K562 (cell line): Measurements from ENCODE around the gene IFI6. TPM values are rescaled to one million over a fixed set of nuclear protein-coding genes. Genes with fewer than 3 reads are reported as not detected.
A peak's percentile ranks its signal among the peaks of the same experiment; 100 is the strongest.

Experiments used
- ARNT ChIP-seq, 2 experiments: fragments of 450-650 bp; IDR thresholded peaks; 2 replicates each; pipeline ENCODE4 v1.6.1; 2016; ENCODE audit warnings: mild to moderate bottlenecking in 1 of 2
- CBFA2T2 ChIP-seq: fragments of 450-650 bp; conservative IDR thresholded peaks from 2 replicates; pipeline ENCODE4 v1.6.1; 2017; ENCODE audit warnings: mild to moderate bottlenecking
- CHD2 ChIP-seq: IDR thresholded peaks from 2 replicates; pipeline ENCODE4 v1.6.1; 2011; ENCODE audit warnings: low read depth, low read length
- CSDE1 ChIP-seq, 2 experiments: fragments of 450-650 bp; IDR thresholded peaks; 2 replicates each; pipeline ENCODE4 v1.6.1; 2016; ENCODE audit warnings: mild to moderate bottlenecking in 1 of 2
- CTCF ChIP-seq, 3 experiments: IDR thresholded peaks in 2 of 3; conservative IDR thresholded peaks in 1 of 3; 2 replicates each; pipeline ENCODE4 v1.5.1; 2011 to 2012; ENCODE audit warnings: low read length in 3 of 3, mild to moderate bottlenecking in 3 of 3, control low read depth in 2 of 3, improper control_type of control experiment in 1 of 3, inconsistent platforms in 1 of 3, low read depth in 1 of 3, mixed read lengths in 1 of 3, moderate library complexity in 1 of 3; ENCODE audit not compliant: insufficient read depth in 2 of 3
- FOXK2 ChIP-seq, 2 experiments: fragments of 450-650 bp; IDR thresholded peaks in 1 of 2; conservative IDR thresholded peaks in 1 of 2; 2 replicates each; pipeline ENCODE4 v1.6.1; 2016; ENCODE audit warnings: low read depth in 2 of 2, mild to moderate bottlenecking in 1 of 2
- FOXP4 ChIP-seq: sonication (generic); formaldehyde crosslinking; IDR thresholded peaks from 2 replicates; pipeline ENCODE4 v1.8.0; 2022; ENCODE audit warnings: mild to moderate bottlenecking, missing genetic modification reagents, borderline replicate concordance
- KLF13 ChIP-seq: fragments of 450-650 bp; IDR thresholded peaks from 2 replicates; pipeline ENCODE4 v1.6.1; 2016; ENCODE audit warnings: missing genetic modification characterization, low read depth, mild to moderate bottlenecking, missing compliant biosample characterization, moderate library complexity, borderline replicate concordance
- MYC ChIP-seq, 2 experiments: fragments of 250-450 bp in 1 of 2; sonication (Bioruptor Pico) in 1 of 2; IDR thresholded peaks; 2 replicates each; pipeline versions ENCODE4 v1.5.1 to v1.6.1; 2012 to 2021; ENCODE audit warnings: low read depth in 2 of 2, borderline replicate concordance in 1 of 2, improper control_type of control experiment in 1 of 2, low read length in 1 of 2, mild to moderate bottlenecking in 1 of 2, moderate library complexity in 1 of 2
- RB1 ChIP-seq: fragments of 450-650 bp; IDR thresholded peaks from 2 replicates; pipeline ENCODE4 v1.6.1; 2017; ENCODE audit warnings: low read depth, mild to moderate bottlenecking
- TRIM24 ChIP-seq, 2 experiments: fragments of 450-650 bp; IDR thresholded peaks; 2 replicates each; pipeline ENCODE4 v1.6.1; 2016
- U2AF2 ChIP-seq: fragments of 200-400 bp; formaldehyde crosslinking; optimal IDR thresholded peaks from 2 replicates; pipeline ENCODE3; 2017; ENCODE audit warnings: low read depth, mild to moderate bottlenecking, low read length
- ZNF592 ChIP-seq: fragments of 450-650 bp; IDR thresholded peaks from 2 replicates; pipeline ENCODE4 v1.6.1; 2017; ENCODE audit warnings: antibody characterized with exemption, mild to moderate bottlenecking
- ZNF644 ChIP-seq: fragments of 200-800 bp; sonication (Bioruptor generic); IDR thresholded peaks from 2 replicates; pipeline ENCODE4 v1.6.1; 2016; ENCODE audit warnings: low read depth, missing genetic modification characterization, missing compliant biosample characterization
- polyA plus RNA-seq, 8 experiments: library from polyadenylated mRNA; depleted of rRNA in 4 of 8; stranded (reverse) in 5 of 8; unstranded in 3 of 8; fragments of >200 nt; fragmentation: Nextera tagmentation in 2 of 8; fragmentation: Illumina TruSeq in 1 of 8; extraction: Ambion mirVana in 2 of 8; extraction: Trizol in 1 of 8; gene quantifications; 2 replicates each; pipeline versions ENCODE4 v1.2.1 to v1.2.3, GENCODE V29; 2011 to 2014; ENCODE audit warnings: inconsistent platforms in 1 of 8, missing spikeins in 1 of 8
- total RNA-seq, 7 experiments: library from RNA; depleted of rRNA in 6 of 7; stranded (reverse); fragments of >200 nt in 6 of 7; fragmentation: Illumina TruSeq in 2 of 7; extraction: Trizol in 2 of 7; gene quantifications; 2 replicates each; pipeline versions ENCODE4 v1.2.1 to v1.2.3, GENCODE V29; 2011 to 2021; ENCODE audit warnings: low replicate concordance in 1 of 7
- TF ChIP-seq, protein P1 (sequence below): sonication (generic); formaldehyde crosslinking; IDR thresholded peaks from 2 replicates; pipeline ENCODE4 v1.8.0; 2022; ENCODE audit warnings: missing genetic modification reagents, mild to moderate bottlenecking, moderate library complexity, borderline replicate concordance

Gene IFI6
- total and polyA plus RNA-seq, 9 of the 15 experiments (the other 6 are each of a cell fraction or from before 2014, with no cell fraction given), result 0.17 to 4.5 (median 2.2) TPM

- TF ChIP-seq CTCF (IDR thresholded peaks at IDR 0.05 in 2 of 3, conservative IDR thresholded peaks at IDR 0.05 in 1 of 3; ENCODE audit: insufficient read depth in 2 of 3, low read depth in 1 of 3, low read length in 3 of 3) (peak; percentile 88 to 99 (median 92)), RB1 (peak; percentile 63; the same call in 1 of the 2 replicates), CSDE1 (IDR thresholded peaks at IDR 0.05) (no peak), U2AF2 (no peak), FOXP4 (CRISPR knock-in tag) (peak; percentile 92), KLF13 (tag) (0 out of 2 replicates have a peak, but pooled peaks have one; percentile 26), FOXK2 (conservative IDR thresholded peaks at IDR 0.05 in 1 of 2, IDR thresholded peaks at IDR 0.05 in 1 of 2; ENCODE audit: low read depth in 2 of 2) (peak in 1 of 2 experiments; percentile 32; a peak in 1 of 4 replicates), ARNT (IDR thresholded peaks at IDR 0.05) (0 out of 4 replicates have a peak, but pooled peaks of 1 of the 2 experiments have one; percentile 18), TRIM24 (IDR thresholded peaks at IDR 0.05) (no peak; a peak in 1 of 4 replicates), MYC (IDR thresholded peaks at IDR 0.05; ENCODE audit: low read depth, low read length) (peak; percentile 43; the same call in 1 of the 2 replicates), MYC (CRISPR knock-in tag; IDR thresholded peaks at IDR 0.05; ENCODE audit: borderline replicate concordance, low read depth) (no peak), CBFA2T2 (no peak), CHD2 (no peak), ZNF592 (peak; percentile 70), ZNF644 (tag) (no peak)
- TF ChIP-seq, protein P1, sequence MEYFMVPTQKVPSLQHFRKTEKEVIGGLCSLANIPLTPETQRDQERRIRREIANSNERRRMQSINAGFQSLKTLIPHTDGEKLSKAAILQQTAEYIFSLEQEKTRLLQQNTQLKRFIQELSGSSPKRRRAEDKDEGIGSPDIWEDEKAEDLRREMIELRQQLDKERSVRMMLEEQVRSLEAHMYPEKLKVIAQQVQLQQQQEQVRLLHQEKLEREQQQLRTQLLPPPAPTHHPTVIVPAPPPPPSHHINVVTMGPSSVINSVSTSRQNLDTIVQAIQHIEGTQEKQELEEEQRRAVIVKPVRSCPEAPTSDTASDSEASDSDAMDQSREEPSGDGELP, result peak; percentile 45; the same call in 1 of the 2 replicates
Measured at GRCh38 chr1:27668808-27669723, 2.9 kb downstream of the IFI6 start (continued).
